AG08396 (cell line): ENCODE measurements around the gene CITED1.

Experiments
- DNase-seq: peaks from one replicate; pipeline ENCODE4 v3.0.0; 2012; ENCODE audit warnings: low spot score, mixed read lengths

CITED1 gene

DNA sequence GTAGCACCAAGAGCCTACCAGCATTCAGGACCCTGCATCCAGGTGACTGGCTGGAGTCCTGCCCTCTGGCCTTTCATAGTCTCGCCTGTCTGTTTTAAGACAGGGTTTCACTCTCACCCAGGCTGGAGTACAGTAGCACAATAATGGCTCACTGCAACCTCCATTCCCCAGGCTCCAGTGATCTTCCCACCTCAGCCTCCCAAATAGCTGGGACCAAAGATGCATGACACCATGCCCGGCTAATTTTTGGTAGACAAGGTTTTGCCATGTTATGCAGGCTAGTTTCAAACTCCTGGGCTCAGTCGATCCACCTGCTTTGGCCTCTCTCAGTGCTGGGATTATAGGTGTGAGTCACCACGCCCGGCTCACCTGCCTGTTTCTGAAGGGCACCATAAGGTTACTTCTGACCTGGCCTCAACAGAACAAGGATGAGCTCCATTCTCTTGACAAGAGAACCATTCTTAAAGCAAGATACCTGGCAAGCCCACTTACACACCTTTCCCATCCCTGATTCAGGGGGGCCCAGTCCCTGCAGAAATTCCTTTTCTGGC is 35.3 kb downstream of the CITED1 start:
- no peak for DNase-seq

DNA sequence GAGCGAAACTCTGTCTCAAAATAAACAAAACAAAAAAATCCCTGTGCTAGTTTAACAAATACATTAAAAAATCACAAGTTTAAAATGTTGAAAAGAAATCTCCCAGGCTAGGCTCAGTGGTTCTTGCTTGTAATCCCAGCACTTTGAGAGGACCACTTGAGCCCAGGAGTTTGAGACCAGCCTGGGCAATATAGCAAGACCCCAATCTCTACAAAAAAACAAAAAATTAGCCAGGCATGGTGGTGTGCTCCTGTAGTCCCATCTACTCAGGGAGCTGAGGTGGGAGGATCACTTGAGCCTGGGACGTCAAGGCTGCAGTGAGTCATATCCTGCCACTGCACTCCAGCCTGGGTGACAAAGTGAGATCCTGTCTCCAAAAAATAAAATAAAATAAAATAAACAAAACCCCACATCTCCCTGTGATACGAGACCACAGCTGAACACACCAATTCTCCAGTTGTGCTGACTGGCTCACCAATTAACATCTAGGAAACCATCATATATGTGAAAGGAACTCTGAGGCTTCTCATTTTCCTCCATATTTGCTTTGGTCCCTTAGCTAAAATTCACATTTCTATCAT is 36.0 kb downstream of the CITED1 start:
- no peak for DNase-seq

GRCh38 chrX:72268597-72269365 is 36.9 kb downstream of the CITED1 start:
- DNase-seq = peak; percentile 64

DNA sequence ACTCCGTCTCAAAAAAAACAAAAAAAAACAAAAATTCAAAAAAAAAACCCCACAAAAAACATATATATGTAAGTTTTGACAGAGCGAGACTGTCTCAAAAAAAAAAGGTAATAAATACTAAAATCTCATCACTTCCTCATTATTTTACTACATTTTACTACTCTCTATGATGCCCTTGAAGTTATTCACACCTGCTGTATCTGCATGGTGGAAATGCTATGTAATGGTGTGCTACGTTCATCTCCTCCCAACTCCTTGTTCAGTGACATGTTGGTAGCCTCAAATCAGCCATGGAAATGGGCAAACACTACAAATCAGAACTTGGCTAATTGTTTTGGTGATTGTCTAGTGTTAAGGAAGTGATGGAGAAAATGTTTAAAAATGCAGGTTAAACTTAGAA is 40.5 kb downstream of the CITED1 start:
- no peak for DNase-seq

DNA sequence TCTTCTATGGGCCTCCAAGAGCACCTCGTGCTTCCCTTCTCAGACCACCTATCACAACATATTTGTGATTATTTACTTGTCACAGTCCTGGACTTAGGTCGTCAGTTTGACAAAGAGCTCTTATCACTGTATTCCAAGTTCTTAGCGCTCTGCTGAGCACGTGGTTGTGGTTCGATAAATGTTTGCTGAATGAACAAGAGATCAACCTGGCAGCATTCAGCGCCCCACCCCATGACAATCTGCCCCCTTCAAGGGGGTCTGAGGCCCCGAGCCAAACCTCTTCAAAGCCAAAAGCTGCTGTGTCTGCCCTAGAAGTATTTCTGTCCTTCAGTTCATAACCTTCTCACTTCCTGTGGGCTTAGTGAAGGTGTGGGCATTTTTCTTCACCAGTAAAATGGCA is 43.6 kb downstream of the CITED1 start:
- DNase-seq = no peak

GRCh38 chrX:72260448-72260847 is 45.3 kb downstream of the CITED1 start:
- DNase-seq = no peak

DNA sequence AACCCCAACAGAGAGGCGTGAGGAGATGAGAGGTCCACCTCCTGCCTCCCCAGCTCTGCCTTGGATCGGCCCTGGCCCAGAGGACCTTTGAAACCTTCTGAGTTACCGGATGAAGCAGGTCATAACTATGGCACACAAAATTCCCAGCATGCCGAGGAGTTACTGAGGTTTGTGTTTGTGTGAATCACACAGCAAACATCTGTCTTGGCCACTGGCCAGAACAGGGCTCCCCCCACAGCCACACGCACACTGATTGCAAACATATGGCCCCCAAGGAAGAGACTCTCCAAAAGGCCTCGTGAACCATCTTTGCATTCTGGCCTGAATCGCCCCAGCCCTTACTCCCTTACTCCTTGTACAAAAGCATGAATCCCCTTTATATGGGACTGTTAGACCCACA is 47.5 kb downstream of the CITED1 start:
- peak; percentile 80 for DNase-seq

GRCh38 chrX:72255864-72256263 is 49.9 kb downstream of the CITED1 start:
- DNase-seq = no peak

DNA sequence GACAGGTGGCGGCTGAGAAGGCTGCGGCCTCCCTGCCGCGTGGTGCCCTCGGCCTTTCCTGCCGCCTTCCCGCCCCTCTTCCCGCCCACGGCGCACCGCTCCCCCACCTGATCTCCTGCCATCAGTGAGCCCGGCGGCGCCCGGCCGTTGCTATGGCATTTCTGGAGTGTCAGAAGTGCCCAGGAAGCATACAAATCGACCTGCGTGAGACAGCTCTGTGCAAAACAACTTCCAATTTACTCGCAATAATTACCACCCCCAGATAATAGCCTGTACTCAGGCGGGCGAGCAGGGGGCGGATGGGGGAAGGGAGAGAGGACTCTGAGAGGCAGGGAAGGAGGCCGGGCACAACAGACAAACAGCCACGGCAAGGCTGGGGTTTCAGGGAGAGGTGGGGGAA is 50.3 kb downstream of the CITED1 start:
- DNase-seq = no peak

GRCh38 chrX:72254816-72255215 is 50.9 kb downstream of the CITED1 start:
- no peak for DNase-seq

GRCh38 chrX:72253686-72254085 is 52.0 kb downstream of the CITED1 start:
- no peak for DNase-seq
